ENCODE data around the gene MYH9.

DNA sequence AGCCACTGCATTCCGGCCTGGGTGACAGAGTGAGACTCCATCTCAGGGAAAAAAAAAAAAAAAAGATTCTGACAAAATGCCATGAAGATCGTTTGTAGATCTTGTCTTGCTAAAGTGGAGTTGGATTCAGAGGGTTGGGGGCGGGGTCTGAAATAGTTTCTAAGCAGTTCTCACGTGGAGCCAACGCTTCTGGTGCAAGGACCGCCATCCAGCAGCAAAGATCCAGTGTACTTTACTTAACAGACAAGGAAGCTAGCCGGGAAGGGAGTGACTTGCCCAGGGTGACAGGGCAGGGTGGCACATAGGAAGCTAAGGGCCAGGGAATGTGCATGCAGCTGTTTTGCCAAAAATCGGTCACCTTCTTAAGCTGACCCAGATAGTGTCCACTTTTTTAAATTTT, 107.4 kb downstream of the MYH9 start:
- TF ChIP-seq POLR2A (IDR thresholded peaks at IDR 0.05), result no peak
- TF ChIP-seq, protein P1, sequence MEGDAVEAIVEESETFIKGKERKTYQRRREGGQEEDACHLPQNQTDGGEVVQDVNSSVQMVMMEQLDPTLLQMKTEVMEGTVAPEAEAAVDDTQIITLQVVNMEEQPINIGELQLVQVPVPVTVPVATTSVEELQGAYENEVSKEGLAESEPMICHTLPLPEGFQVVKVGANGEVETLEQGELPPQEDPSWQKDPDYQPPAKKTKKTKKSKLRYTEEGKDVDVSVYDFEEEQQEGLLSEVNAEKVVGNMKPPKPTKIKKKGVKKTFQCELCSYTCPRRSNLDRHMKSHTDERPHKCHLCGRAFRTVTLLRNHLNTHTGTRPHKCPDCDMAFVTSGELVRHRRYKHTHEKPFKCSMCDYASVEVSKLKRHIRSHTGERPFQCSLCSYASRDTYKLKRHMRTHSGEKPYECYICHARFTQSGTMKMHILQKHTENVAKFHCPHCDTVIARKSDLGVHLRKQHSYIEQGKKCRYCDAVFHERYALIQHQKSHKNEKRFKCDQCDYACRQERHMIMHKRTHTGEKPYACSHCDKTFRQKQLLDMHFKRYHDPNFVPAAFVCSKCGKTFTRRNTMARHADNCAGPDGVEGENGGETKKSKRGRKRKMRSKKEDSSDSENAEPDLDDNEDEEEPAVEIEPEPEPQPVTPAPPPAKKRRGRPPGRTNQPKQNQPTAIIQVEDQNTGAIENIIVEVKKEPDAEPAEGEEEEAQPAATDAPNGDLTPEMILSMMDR (IDR thresholded peaks at IDR 0.05), result no peak

All from heart left ventricle (tissue), 13 donors.